Endothelial cell of umbilical vein (primary cell): ENCODE results near the gene RNLS. TPM values are rescaled to one million over a fixed set of nuclear protein-coding genes. Genes with fewer than 3 reads are reported as not detected.

ENCODE experiments used
- BruUV-seq: library from RNA; stranded (reverse); fragments of 400-500 nt; replicated peaks from 2 replicates; lab custom pipeline; 2021; lab: Mats Ljungman, UMichigan
- CTCF ChIA-PET: fragments of 300-600, 350-600 bp; sonication (Branson Sonifier 250); formaldehyde crosslinking; loops from one replicate; lab custom pipeline; 2021; ENCODE audit warnings: antibody characterized with exemption, inconsistent platforms; lab: Charles Lee
- POLR2A ChIA-PET: fragments of 300-600, 350-600 bp; sonication (Branson Sonifier 250); formaldehyde crosslinking; loops from one replicate; lab custom pipeline; 2021; ENCODE audit warnings: antibody characterized with exemption, inconsistent platforms; lab: Charles Lee
- DNase-seq: peaks from one replicate; pipeline ENCODE4 v3.0.0-alpha.2; 2011; ENCODE audit warnings: low read depth, low spot score
- FAIRE-seq: peaks from 2 replicates; lab custom pipeline; 2011; peaks lifted over from hg19 to GRCh38; lab: Jason Lieb, UNC
- H2AFZ ChIP-seq: 2 replicates; pipeline ENCODE4 v1.6.0; 2012; ENCODE audit warnings: low read depth, low read length, control low read depth, inconsistent platforms
- H3K27ac ChIP-seq: 2 replicates; pipeline ENCODE4 v1.5.1; 2011; ENCODE audit warnings: low read depth, mild to moderate bottlenecking, control low read depth, low read length, moderate library complexity; ENCODE audit not compliant: insufficient read depth
- H3K27me3 ChIP-seq, 2 experiments: 2 replicates each; pipeline versions ENCODE4 v1.6.0 to v1.6.1; 2011; ENCODE audit warnings: low read length in 2 of 2, mixed read lengths in 1 of 2; ENCODE audit not compliant: control insufficient read depth in 2 of 2, insufficient read depth in 2 of 2
- H3K36me3 ChIP-seq, 2 experiments: 2 replicates in 1 of 2; 3 replicates in 1 of 2; pipeline ENCODE4 v1.5.1; 2011; ENCODE audit warnings: low read length in 2 of 2, mild to moderate bottlenecking in 1 of 2, moderate library complexity in 1 of 2; ENCODE audit not compliant: control insufficient read depth in 2 of 2, insufficient read depth in 2 of 2; ENCODE audit errors: extremely low read depth in 1 of 2
- H3K4me1 ChIP-seq: 3 replicates; pipeline ENCODE4 v1.5.1; 2011; ENCODE audit warnings: mild to moderate bottlenecking, low read length; ENCODE audit not compliant: control insufficient read depth, insufficient read depth; ENCODE audit errors: extremely low read depth
- H3K4me2 ChIP-seq: 2 replicates; pipeline ENCODE4 v1.6.1; 2011; ENCODE audit warnings: low read length, control low read depth, mixed read lengths; ENCODE audit not compliant: insufficient read depth
- H3K4me3 ChIP-seq, 3 experiments: fragments of 200-600 bp in 1 of 3; sonication (generic), shearing (Covaris generic) in 1 of 3; replicated peaks in 1 of 3; 2 replicates each; pipeline ENCODE4 v1.5.1; 2011 to 2016; ENCODE audit warnings: control low read depth in 3 of 3, low read length in 3 of 3, mild to moderate bottlenecking in 2 of 3, inconsistent platforms in 1 of 3, low read depth in 1 of 3, moderate library complexity in 1 of 3; ENCODE audit not compliant: insufficient read depth in 1 of 3
- H3K79me2 ChIP-seq: 2 replicates; pipeline ENCODE4 v1.6.0; 2012; ENCODE audit warnings: low read length, inconsistent platforms; ENCODE audit not compliant: control insufficient read depth, insufficient read depth
- H3K9ac ChIP-seq: replicated peaks from 2 replicates; pipeline ENCODE3; 2011; ENCODE audit warnings: low read length, control low read depth; ENCODE audit not compliant: insufficient read depth; ENCODE audit errors: extremely low read depth
- H3K9me1 ChIP-seq: replicated peaks from 3 replicates; pipeline ENCODE4 v1.6.0; 2011; ENCODE audit warnings: mild to moderate bottlenecking, low read length; ENCODE audit not compliant: control insufficient read depth, insufficient read depth; ENCODE audit errors: extremely low read depth
- H3K9me3 ChIP-seq: replicated peaks from 2 replicates; pipeline ENCODE4 v1.5.1; 2012; ENCODE audit warnings: low read length, inconsistent platforms; ENCODE audit not compliant: control insufficient read depth, insufficient read depth
- H4K20me1 ChIP-seq: replicated peaks from 2 replicates; pipeline ENCODE3; 2011; ENCODE audit warnings: mild to moderate bottlenecking, low read length; ENCODE audit not compliant: control insufficient read depth, insufficient read depth; ENCODE audit errors: extremely low read depth
- CTCF ChIP-seq, 2 donors: IDR thresholded peaks; 1 replicate in 1 of 2; 2 replicates in 1 of 2; pipeline ENCODE4 v1.5.1; 2011; ENCODE audit warnings: low read length in 2 of 2, mild to moderate bottlenecking in 2 of 2, moderate library complexity in 2 of 2, control low read depth in 1 of 2, inconsistent platforms in 1 of 2, low read depth in 1 of 2; ENCODE audit not compliant: insufficient read depth in 1 of 2; ENCODE audit errors: extremely low read depth in 1 of 2
- EZH2 ChIP-seq: IDR thresholded peaks from 2 replicates; pipeline ENCODE4 v1.6.1; 2012; ENCODE audit warnings: borderline replicate concordance, low read depth, mild to moderate bottlenecking, moderate library complexity, low read length, inconsistent platforms; ENCODE audit not compliant: severe bottlenecking
- FOS ChIP-seq: IDR thresholded peaks from 2 replicates; pipeline ENCODE4 v1.6.1; 2011; ENCODE audit warnings: mild to moderate bottlenecking, low read length, moderate library complexity, borderline replicate concordance; ENCODE audit not compliant: insufficient read depth
- GATA2 ChIP-seq: IDR thresholded peaks from 2 replicates; pipeline ENCODE4 v1.7.0; 2011; ENCODE audit warnings: low read depth, mild to moderate bottlenecking, moderate library complexity, mixed read lengths, low read length; ENCODE audit not compliant: insufficient read length, insufficient read depth
- JUN ChIP-seq: IDR thresholded peaks from 2 replicates; pipeline ENCODE4 v1.6.1; 2011; ENCODE audit warnings: borderline replicate concordance, low read depth; ENCODE audit not compliant: insufficient read length, insufficient read depth
- MAX ChIP-seq: IDR thresholded peaks from 2 replicates; pipeline ENCODE4 v1.6.1; 2011; ENCODE audit not compliant: insufficient read depth, insufficient read length
- MYC ChIP-seq: IDR thresholded peaks from one replicate; pipeline ENCODE4 v1.6.1; 2011; ENCODE audit warnings: mild to moderate bottlenecking, low read depth, low read length
- POLR2A ChIP-seq: IDR thresholded peaks from 2 replicates; pipeline ENCODE4 v1.6.1; 2012; ENCODE audit warnings: low read depth, mild to moderate bottlenecking, control low read depth, low read length
- POLR2AphosphoS5 ChIP-seq: IDR thresholded peaks from 2 replicates; pipeline ENCODE4 v1.6.1; 2012; ENCODE audit warnings: low read depth, mild to moderate bottlenecking, control low read depth, low read length, moderate library complexity; ENCODE audit not compliant: insufficient read depth
- dilution Hi-C: fragments of 300-500 bp; cut with MboI; formaldehyde crosslinking; loops from one replicate; pipeline ENCODE4 v1.15.0; 2019; ENCODE audit warnings: low sequenced_read_pairs; ENCODE audit not compliant: extremely low pct_ligation_motif_present
- intact Hi-C: fragments of 100-400 bp; cut with micrococcal nuclease; formaldehyde crosslinking; loops from one replicate; pipeline ENCODE4 v1.10.0; 2022
- polyA plus RNA-seq, 4 experiments: library from polyadenylated mRNA; depleted of rRNA in 3 of 4; stranded (reverse) in 3 of 4; unstranded in 1 of 4; fragments of >200 nt; gene quantifications; 2 replicates each; pipeline versions ENCODE4 v1.2.1 to v1.2.3, GENCODE V29; 2011 to 2012; ENCODE audit warnings: missing spikeins in 1 of 4
- total RNA-seq: library from RNA; stranded (reverse); gene quantifications from 2 replicates; pipeline ENCODE4 v1.2.3, GENCODE V29; 2021

Gene RNLS
- total and polyA plus RNA-seq, 2 donors (not counting 3 experiments of a cell fraction or from before 2014, with no cell fraction given) = 2.5 to 4.6 TPM

DNA sequence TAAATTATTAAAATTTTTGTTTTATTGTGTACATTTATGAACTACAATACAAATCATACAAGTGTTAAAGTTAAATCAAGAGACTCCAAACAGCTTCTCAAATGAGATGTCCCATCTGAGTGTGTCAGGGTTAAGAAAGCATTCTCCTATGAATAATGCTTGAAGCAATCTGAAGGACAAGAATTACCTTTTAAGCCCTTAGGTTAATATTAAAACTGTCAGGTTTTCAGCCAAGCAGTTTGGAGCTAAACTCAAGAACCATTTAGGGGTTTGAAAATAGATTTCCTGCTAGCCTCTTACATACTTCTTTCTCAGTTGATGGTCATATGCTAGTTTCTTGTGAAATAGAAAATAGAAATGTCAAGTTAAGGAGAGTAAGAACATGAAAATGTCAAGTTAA lies 41.7 kb upstream of the RNLS start:
- H3K9me3 ChIP-seq = no peaks in the 10 kb centered on the region
- no peaks in the 10 kb centered on the region for H3K36me3 ChIP-seq
- H3K79me2 ChIP-seq = no peaks in the 10 kb centered on the region
- no peaks in the 10 kb centered on the region for H3K9me1 ChIP-seq
- ChIA-PET POLR2A (no interaction called here), CTCF (interaction anchor here (0.7 kb wide), 1 partner anchor 9 kb away, joined by 3 read pairs; no protein-coding TSS in a partner anchor)
- H3K4me1 ChIP-seq = no peaks in the 10 kb centered on the region
- dilution Hi-C loops (no loop called here), intact Hi-C loops (loop anchor here (5.0 kb wide), 1 partner anchor 1267 kb away; no protein-coding TSS in a partner anchor)
- FAIRE-seq = no peak
- H4K20me1 ChIP-seq = no peaks in the 10 kb centered on the region
- H3K27ac ChIP-seq = no peak overlapping the region
- H2AFZ ChIP-seq = no peak overlapping the region
- H3K4me2 ChIP-seq = no peak overlapping the region
- no peak overlapping the region for H3K4me3 ChIP-seq
- no TSS peak for BruUV-seq
- no peaks in the 10 kb centered on the region for H3K27me3 ChIP-seq
- no peak for DNase-seq
- TF ChIP-seq JUN (no peak), POLR2A (no peak), EZH2 (no peak), MYC (no peak), MAX (no peak), FOS (no peak)
- H3K9ac ChIP-seq = no peak overlapping the region

- Histone ChIP-seq H3K79me2 (no peaks in the 10 kb centered on the region), H3K9me3 (no peaks in the 10 kb centered on the region), H3K36me3 (no peaks in the 10 kb centered on the region), H3K27ac (no peak overlapping the region), H3K9me1 (no peaks in the 10 kb centered on the region), H3K4me3 (no peak overlapping the region), H3K4me2 (no peak overlapping the region), H3K4me1 (no peaks in the 10 kb centered on the region), H3K27me3 (no peaks in the 10 kb centered on the region), H4K20me1 (no peaks in the 10 kb centered on the region), H2AFZ (no peak overlapping the region), H3K9ac (no peak overlapping the region)
- TF ChIP-seq FOS = no peak
- TF ChIP-seq POLR2A = no peak
- no peak for TF ChIP-seq JUN
- TF ChIP-seq MAX = no peak
- TF ChIP-seq GATA2 = no peak
- no peak for TF ChIP-seq POLR2AphosphoS5
- TF ChIP-seq EZH2 = no peak
- no peak for TF ChIP-seq MYC
- TF ChIP-seq CTCF (IDR thresholded peaks at IDR 0.05; ENCODE audit: extremely low read depth in 1 of 2, insufficient read depth in 1 of 2, low read depth in 1 of 2, low read length in 2 of 2) = no peak
- intact Hi-C loops = loop anchor here (5.0 kb wide), 1 partner anchor 1268 kb away; no protein-coding TSS in a partner anchor
- dilution Hi-C loops = no loop called here
- DNase-seq = no peak
- no TSS peak for BruUV-seq
- ChIA-PET CTCF (no interaction called here), POLR2A (no interaction called here)
- FAIRE-seq = no peak
These were observed 40.7 kb upstream of the RNLS start for GRCh38 chr10:88623835-88624234.
